ENCODE measurements around the gene TP53RK.
"Not testable (repeated sequence)": the region's sequence is repeated elsewhere in the genome, so short reads cannot be mapped to it uniquely, and the experiment has no call there.

The TP53RK gene

DNA sequence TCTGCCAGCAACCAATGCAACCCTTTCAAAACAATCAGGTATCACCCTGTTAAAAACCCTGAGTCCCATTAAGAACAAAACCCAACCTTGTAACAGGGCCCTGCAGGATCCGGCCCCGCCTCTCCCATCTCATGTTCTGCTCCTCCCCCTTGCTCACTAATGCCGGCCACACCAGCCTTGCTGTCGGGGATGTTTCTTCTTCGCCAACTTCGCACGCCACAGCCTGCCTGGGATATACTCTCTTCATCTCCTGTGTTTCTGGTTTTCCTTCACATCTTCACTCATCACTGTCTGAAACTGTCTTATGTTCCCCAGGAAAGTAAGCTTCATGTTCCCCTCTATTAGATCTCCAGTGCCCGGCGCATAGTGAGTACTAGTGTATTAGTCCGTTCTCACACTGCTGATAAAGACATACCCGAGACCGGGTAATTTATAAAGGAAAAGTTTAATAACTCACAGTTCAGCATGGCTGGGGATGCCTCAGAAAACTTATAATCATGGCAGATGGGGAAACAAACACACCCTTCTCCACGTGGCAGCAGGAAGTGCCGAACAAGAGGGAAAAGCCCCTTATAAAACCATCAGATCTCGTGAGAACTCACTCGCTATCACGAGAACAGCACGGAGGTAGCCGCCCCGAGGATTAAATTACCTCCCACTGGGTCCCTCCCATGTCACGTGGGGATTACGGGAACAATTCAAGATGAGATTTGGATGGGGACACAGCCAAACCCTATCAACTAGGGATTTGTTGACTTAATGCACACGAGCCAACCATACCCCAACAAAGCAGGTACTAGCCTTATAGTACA lies 5.1 kb downstream of the TP53RK start:
- DNase-seq (ENCODE audit: low spot score) (peak; percentile 61), FAIRE-seq (no peak)

DNA sequence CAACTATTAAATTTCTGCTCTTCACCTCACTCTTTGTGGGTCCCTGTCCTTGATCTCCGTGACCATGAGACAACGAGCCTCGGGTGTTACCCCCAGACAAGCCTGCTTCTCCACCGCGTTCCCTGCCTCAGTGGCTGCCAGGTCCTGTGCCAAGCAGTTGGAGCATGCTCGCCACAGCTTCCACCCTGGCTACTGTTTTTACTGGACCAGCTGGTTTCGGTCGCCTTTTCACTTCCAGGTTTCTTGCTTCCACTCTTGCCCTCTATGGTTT lies 5.6 kb downstream of the TP53RK start:
- no peak for DNase-seq (ENCODE audit: low spot score)
- FAIRE-seq, result no peak

DNA sequence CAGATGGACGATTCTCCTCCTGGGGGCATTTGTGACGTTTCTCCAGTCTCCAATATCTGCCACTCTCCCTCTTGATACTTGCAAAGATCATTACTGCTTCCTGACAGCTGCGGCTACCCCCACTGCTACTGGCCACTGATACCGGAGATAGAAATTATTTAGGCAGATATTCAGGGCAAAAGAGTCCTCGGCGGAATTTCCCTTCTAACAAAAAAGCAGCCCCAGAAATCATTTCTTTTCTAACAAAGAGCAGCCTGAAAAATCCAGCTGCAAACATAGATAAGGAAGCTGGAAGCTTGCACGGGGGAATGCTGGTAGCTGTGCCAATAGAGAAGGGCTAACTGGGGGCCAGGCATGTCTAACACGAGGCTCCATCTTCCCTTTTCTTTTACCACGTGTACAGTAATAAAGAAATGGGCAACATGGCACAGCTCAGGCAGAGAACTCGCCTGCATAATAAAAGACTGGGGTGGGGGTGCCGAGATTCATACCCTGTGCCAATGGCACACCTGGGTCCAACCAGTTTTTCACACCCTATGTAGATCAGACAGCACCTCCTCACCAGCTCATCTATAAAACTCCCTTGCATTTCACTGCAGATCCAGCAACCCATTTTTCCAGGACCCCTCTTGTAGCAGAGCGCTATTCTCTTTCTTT lies 6.1 kb downstream of the TP53RK start:
- DNase-seq (ENCODE audit: low spot score), result no peak
- FAIRE-seq, result no peak

DNA sequence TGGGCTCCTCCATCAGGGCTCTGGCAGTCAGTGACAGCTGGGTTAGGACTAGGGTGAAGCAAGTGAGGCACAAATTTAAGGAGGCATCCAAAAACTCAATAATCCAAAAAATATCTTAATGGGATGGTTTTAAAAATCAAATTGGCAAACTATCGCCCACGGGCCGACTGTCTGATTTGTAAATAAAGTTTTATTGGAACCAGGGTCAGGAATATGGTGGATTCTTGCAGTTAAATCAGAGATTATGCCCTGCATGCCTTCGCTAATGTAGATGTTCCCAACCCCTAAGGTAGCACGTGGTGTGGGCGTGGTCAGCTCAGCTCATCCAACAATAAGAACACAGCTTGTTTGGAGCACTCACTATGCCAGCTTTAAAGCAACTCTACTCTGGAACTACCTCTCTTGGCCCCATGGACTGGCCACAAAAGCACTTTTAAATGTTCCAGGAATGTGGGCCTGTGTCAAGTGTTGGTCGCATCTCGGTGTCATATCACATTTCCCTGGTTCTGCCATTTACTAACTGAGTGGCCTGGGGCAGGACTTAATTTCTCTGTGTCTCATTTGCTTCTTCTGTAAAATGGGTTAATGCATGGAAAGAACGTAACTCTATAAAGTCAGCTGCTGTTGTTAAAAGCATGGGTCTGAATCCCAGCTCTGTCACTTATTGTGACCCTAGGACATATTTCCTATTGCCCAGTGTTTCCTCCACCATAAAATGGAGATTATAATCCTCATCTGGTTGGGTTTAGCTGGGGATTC lies 7.0 kb downstream of the TP53RK start:
- DNase-seq (ENCODE audit: low spot score) (no peak), FAIRE-seq (no peak)

DNA sequence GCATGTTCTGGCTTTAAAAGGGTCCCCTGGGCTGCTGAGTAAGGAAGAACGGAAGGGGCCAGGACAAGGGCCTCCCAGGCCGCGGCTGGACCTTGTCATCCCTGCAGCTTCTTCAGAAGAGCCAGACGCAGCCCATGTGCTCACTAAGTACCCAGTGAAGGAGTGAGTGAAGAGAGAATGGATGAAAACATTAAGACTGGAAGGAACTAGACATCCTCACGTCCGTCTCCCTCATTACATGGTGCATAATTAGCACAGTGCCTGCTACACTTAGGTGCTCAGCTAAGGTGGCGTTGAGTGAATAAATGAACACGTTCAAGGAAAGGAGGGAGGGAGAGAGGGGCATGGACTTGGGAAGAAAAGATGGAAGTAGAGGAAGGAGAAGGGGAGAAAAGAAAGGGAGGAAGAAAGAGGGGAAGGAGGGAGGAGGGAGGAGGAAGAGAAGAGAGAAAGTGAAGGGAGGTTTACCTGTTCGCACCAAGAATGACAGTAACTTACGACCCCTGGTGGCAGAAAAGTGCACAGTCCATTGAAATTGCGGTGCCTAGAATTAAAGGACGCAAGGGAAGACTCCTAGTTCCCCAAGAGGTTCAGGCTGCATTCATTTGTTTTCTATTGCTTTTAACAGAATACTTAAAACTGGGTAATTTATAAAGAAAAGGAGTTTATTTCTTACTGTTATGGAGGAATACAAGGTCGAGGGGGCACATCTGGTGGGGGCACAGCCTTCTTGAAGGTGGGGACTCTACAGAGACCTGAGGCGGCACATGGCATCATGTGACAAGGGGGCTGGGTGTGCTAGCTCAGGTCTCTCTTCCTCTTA lies 8.0 kb downstream of the TP53RK start:
- FAIRE-seq, result no peak
- DNase-seq (ENCODE audit: low spot score), result peak; percentile 25

DNA sequence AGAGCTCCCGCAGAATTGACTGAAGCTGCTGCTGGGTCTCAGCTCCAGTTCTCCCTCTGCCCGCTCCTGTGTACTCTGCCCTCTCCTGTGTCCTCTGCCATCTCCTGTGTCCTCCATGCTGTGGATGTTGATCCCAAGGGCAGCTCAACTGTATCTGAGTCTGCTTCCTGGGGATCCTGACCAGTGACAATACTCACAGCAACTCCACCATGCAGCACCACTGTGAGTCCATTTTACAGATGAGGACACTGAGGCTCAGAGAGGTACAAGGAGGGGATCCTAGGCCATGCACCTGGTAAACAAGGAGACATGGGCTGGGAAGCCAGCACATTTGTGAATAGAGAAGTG lies 8.6 kb downstream of the TP53RK start:
- no peak for FAIRE-seq
- no peak for DNase-seq (ENCODE audit: low spot score)

DNA sequence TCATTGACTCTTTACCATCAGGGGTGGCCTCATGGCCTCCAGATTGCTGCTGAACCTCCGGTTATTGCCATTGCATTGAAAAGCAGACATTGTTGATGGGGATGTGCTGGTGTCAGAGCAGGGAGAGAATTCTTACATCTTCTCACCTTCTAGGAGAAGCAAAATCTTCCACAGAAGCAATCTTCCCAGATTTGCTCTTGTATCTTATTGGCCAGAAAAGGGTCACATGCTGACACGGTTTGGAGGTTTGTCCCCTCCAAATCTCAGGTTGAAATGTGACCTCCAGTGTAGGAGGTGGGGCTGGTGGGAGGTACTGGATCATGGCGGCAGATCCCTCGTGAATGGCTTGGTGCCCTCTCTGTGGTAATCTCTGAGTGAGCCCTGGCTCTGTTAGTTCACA lies 10.7 kb downstream of the TP53RK start:
- DNase-seq (ENCODE audit: low spot score), result no peak
- no peak for FAIRE-seq

DNA sequence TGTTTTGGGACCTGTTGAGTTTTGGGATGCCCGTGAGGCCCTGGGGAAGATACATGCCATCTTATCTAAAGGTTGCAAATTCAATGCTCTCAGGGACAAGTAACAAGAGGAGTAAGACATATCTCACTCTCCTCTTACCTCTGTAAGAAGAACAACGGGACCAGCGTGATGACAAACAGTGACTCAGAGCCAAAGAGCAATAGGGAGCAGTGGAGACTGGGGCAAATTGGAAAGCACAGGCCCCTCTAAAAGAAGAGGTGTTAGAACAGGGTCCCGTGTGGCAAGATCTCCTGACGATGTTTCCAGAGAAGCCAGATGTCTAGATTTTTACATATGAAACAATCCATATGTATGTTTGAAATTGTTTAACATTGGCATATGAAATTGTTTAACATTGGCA lies 11.6 kb downstream of the TP53RK start:
- DNase-seq (ENCODE audit: low spot score) (no peak), FAIRE-seq (no peak)

DNA sequence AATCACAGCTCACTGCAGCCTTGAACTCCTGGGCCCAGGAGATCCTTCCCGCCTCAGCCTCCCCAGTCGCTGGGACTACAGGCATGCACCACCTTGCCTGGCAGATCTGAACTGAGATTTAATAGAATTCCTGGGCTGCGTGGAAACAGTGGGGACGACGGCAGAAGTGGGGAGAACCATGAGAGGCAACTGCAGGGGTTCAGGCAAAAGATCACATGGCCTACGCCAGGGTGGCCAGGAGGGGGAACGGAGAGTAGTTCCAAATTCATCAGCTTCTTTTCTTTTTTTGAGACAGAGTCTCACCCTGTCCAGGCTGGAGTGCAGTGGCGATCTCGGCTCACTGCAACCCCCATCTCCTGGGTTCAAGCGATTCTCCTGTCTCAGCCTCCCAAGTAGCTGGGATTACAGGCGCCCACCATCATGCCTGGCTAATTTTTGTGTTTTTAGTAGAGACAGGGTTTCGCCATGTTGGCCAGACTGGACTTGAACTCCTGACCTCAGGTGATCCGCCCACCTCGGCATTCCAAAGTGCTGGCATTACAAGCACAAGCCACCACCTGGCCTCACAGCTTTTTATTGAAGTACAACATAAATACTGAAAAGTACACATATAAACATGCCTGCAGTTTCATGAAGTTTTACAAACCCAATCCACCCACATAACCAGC lies 12.5 kb downstream of the TP53RK start:
- DNase-seq (ENCODE audit: low spot score); FAIRE-seq: not testable (repeated sequence)

DNA sequence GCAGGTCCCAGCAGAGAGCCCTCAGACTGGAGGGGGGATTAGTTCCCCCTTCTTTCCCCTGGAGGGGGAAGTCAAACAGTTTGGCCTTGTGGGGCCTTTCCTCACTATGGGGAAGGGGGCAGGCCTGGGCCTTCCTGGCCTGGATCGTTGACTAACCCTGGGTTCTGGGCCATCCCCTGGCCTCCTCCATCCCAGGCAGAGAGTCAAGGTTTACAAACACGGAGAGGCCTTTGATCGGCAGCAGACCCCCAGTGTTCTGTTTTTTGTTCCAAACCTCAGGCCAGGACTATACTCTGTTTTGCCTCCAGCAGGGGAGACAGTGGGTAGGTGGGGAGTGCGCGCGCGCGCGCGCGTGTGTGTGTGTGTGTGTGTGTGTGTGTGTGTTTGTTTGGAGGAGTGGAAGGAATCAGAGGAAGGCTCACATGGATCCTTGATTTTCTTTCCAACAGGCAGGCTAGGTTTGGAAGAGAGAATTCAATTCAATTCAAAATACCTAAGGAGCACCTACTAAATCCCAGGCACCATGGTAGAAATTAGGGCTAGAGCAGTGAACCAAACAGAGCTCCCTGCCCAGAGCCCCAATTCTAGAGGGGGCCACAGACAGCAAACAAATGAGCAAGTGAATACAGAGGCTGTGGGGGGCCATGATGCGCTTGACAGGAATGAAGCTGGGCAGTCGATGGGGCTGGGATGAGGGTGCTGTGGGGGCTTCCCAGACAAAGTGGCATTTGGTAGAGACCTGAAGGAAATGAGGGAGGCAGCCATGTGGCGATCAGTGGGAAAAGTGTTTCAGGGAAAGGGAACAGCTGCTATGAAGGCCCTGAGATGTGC lies 14.8 kb downstream of the TP53RK start:
- no peak for FAIRE-seq

DNA sequence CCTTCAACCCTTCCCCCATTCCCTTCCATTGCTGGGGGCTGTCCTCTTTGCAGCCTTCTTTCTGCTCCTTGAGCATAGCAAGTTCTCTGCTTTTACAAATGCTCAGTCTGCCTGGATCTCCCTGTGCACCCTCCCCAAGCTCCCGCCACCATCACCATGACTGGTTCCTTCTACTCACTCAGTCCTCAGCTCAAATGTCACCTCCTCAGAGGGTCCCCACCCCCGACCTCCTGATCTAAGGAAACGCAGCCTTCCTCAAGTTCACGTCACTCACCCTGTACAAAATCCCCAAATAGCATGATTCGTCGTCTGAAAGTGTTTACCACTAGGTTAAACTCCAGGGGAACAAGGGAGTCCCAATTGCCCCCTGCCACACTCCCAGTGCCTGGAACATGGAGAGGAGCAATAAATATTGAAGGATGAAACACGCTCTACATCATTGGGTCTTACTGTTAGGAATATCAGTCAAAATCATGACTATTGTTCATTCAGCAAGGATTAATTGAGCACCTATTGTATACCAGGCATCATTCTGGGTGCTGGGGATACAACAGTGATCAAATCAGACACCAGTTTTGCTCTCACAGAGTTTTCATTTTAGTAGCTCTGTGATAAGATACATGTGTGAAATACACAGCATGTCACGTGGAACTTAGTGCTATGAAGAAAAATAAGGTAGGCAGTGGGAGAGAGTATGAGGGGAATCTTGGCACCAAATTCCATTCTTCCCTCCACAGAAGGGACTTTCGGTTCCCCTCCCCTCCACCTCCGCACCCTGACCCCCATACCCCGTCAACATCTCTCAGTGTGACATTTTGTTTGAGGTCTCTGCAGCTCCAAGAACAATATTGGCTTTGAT lies 15.6 kb downstream of the TP53RK start:
- no peak for DNase-seq (ENCODE audit: low spot score)

More for the DNA sequence above, 14.8 kb downstream of the TP53RK start:
- DNase-seq (ENCODE audit: low spot score), result no peak

DNA sequence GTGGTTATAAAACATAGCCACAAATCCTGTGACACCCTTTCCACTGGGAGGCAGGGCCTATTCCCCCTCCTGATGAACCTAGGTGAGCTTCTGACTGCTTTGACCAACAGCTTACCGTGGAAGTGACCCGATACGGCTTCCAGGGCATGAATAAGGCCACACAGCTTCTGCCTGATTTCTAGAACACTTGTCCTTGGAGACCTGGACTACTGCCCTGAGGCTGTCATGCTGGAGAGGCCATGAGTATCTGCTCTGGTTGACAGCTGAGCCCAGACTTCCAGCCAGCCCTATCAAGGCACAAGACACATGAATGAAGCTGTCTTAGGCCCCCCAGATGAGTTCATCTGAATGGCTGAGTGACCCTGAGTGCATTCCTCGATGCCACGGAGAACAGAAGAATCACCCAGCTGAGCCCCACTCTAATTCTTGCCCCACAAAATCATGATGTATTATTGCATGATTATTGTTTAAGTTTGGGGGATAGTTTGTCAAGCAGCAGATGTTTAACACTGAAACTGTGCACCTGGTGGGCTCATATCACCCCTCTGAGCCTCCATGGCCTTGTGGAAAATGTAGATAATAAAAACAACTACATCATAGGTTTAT lies 16.6 kb downstream of the TP53RK start:
- FAIRE-seq (no peak), DNase-seq (ENCODE audit: low spot score) (no peak)

More for the DNA sequence above, 15.6 kb downstream of the TP53RK start:
- FAIRE-seq, result no peak

DNA sequence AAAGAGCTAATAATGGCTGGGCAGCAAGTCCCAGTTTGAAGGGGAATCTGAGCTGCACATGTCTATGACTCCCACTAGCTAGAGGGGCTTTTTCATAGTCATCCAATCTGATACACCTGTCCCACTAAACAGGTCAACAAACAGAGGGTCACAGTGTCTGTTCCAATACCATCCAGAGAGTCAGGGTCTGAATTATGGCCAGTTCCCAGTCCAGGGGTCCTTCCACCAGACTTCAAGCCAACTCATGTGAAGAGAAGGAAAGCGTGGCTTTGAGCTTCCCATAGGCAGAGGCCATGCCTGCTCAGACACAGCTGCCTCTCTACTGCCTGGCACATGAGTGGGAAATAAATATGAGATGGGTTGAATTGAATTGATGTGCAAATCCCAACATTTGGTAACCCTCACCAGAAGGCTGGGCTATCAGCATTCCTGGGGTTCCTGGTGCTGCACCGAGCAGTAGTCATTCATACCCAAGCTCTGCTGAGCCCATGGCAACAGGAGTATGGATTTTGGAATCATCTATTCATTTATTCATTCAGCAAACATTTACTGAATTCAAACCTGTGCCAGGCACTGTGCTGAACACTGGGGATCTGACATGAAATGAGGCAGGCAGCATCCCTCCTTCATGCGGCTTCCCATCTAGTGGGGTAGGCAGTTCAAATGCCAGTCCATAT lies 17.2 kb downstream of the TP53RK start:
- no peak for DNase-seq (ENCODE audit: low spot score)
- no peak for FAIRE-seq

DNA sequence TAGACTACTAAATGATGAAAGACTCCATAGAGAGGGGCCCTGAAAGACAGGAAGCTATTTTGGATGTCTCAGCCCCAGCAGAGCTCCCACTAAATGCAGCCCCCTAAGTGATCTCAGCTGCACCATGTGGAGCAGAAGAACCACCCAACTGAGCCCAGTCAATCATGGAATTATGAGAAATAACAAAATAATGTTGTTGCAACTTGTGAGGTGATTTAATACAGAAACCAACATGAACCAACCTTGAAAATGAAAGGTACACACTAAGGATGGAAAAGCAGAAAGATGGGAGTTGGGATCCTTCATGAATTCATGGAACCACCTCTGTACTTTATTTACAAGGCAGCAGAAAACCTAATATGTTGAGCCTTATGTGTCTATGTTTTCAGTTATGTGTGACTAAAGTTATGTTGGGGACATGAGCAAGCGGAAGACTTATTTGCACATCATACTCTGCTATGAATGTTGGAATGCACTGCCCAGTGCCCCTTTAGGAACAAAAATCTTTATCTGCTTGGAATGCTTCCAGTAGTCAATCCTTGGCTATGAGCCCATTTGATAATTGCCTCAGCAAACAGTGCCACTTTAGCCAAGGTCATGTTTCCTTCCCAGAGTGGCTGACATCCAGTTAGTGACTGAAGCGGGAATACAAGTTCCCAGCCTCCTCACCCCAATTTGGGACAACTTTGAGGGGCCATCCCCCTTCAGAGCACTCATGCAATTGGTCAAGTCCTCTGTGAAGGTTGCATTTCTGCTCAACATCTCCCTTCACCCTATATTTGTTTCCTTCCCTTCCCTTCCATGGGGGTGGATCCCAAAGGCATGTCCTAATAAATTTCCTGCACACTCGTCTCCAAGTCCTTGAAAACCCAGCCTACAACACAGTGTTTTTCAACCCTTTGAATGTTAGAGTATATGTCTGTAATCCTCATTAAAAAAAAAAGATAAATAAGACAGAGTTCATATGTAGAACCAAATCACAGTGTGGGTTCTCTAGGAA lies 18.4 kb downstream of the TP53RK start:
- FAIRE-seq (no peak), DNase-seq (ENCODE audit: low spot score) (no peak)

DNA sequence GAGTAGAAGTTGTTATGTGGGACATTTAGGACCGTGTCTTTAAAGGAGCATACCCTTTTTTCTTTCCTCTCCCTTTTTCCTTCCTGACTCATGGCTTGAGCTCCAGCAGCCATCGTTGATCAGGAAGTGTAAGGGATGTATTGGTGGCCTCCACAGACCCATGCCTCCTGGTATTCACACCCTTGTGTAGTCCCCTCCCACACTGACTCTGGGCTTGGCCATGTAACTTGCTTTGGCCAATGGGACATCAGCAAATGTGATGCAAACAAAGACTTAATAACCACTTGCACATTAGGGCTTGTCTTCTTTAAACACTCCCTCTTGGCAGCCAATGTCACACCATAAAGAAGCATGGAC lies 19.0 kb downstream of the TP53RK start:
- FAIRE-seq (no peak), DNase-seq (ENCODE audit: low spot score) (no peak)

DNA sequence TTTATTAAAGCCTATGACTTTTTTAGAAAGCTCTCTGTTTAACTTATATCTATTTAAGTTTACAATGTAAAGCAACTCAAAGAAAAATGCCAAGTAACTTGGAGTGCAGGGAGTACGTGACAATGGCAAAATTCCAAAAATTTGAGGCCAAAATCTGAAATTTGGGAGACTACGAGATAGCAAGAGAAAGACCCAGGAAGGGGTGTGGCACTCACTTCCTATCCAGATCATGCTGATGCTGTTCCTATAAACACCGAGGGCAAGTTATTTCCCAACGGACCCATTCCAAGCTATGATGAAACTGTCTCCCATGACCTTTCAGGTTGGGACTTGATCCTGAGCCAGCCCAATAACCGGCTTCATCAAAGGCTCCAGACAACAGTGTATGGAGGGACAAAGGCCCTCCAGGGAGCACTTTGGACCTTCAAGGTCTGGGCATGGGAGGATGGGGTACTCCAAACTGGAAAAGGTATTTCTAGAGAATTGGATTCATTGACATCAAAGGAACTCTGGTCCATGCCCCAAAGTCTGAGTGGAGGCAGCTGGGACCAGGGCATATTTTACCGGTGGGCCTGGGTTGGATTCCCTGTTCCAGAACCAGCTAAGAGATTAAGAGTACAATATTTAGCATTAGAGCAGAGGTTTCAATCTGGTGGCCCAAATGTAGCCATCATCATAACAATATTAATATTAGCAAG lies 22.3 kb downstream of the TP53RK start:
- DNase-seq (ENCODE audit: low spot score) (no peak), FAIRE-seq (no peak)

DNA sequence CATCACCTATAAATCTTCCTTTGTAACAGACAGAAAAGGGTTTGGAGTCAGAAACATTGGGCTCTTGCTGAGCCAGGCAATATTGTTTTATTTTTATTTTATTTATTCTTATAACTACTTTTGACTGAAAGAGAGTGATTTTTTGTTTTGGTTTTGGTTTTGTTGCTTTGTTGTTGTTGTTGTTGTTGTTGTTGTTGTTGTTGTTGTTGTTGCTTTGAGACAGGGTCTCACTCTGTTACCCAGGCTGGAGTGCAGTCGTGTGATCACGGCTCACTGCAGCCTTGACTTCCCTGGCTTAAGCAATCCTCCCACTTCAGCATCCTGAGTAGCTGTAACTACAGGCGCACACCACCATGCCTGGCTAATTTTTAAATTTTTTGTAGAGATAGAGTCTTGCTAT lies 22.9 kb downstream of the TP53RK start:
- DNase-seq (ENCODE audit: low spot score) (no peak), FAIRE-seq (no peak)
